HG02840 (cell line): Measurements from ENCODE around the gene ANP32A.

Experiments used
- ATAC-seq: cut with Tn5 transposase; IDR thresholded peaks from one replicate; pipeline ENCODE4 v1.9.1; 2021; ENCODE audit warnings: mild to moderate bottlenecking, moderate library complexity, moderate number of reproducible peaks; ENCODE audit not compliant: unreplicated experiment, low FRiP score

Gene ANP32A

DNA sequence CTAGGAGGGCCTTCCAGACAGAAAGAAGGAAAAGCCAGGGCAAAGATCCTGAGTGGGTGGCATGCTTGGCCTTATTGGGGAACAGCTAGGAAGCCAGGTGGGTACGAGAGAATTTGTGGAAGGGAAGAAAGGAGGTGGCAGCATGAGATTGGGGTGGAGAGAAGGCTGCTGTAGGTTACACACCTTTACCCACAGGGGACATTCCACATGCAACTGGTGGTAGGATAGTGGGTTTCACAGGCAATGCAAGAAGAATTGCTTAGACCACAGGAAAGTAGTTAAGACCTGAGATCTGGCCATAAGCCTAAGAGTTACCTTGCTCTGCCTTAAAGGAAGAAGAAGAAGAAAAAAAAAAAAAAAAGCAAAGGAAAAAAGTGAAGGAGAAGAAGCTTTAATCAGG lies 19.8 kb downstream of the ANP32A start:
- no peak for ATAC-seq

- ATAC-seq: no peak
Observed at GRCh38 chr15:68798346-68799094, 22.2 kb downstream of the ANP32A start.

DNA sequence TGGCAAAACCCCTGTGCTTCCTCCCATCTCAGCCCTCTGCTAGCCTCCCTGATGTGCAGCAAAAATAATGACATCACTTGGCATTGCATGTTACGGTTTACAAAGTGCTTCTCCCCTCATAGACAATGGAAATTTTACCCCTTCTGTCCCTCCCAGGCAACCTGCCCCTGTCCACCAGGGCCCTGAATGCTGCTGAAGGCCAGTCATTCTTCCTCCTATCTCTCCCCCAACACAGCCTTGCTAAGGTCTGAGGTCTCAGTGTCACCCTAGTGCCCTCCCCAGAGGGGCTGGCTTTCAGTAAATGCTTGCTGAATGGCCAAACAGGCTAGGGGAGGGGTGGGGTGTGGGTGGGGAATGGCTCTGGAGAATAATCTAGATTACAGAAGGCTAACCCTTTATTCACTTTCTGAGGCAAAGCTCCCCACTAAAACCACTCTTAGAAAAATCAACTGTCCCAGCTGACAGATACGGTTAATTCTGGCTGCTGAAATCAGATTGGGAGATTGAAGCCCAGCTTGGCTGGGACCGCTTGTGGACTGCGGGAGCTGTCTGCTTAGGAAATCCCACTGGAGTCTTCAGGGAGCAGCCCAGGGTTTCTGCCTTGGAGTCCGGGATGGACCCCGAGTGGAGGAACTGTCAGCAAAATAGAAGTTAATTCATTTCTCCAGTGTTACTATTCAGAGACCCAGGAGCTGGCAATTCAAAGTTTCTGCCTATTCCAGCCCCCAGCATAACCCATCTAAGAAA lies 22.9 kb downstream of the ANP32A start:
- no peak for ATAC-seq

- ATAC-seq: no peak
Observed at GRCh38 chr15:68797191-68797590, 23.5 kb downstream of the ANP32A start.

DNA sequence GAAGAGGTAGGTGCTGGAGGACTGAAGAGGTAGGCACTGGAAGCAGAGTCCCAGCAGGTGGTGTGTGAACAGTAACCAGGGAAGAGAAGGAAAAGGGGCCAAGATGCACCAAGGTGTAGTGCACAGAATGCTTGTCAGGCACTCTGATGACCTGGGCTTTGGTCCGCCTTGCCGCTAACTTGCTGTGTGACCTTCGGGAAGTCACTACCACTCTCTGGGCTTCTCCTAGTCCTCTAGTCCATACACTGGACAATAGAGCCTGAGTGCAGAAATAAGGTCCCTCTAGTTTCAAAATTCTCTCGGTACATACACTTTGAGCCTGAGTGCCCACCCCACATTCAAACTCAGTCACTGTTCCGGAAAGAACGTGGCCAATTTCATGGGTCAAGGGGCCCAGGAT lies 24.1 kb downstream of the ANP32A start:
- no peak for ATAC-seq

- ATAC-seq: no peak
Observed at GRCh38 chr15:68795298-68795848, 25.3 kb downstream of the ANP32A start.

DNA sequence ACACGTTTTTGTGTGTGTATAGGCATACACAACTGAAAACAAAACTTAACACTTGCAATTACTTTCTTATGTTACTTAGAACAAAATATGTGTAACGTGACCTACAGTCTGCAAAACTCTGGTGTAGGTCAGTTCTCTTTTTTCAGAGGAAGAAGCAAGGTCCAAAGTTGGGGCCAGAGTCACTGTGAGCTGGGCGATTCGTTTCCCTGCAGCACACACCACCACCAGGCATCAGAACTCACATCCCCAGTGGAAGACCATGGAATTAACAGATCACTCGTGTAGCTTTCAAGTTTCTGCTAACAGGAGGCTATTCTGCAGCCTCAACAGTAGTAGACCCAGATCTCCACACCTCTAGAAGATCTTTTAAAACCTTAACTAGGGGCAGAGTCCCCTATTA lies 25.8 kb downstream of the ANP32A start:
- no peak for ATAC-seq

GRCh38 chr15:68794307-68794706 lies 26.4 kb downstream of the ANP32A start:
- no peak for ATAC-seq

GRCh38 chr15:68793776-68794175 lies 26.9 kb downstream of the ANP32A start:
- no peak for ATAC-seq

GRCh38 chr15:68792901-68793766 lies 27.6 kb downstream of the ANP32A start:
- ATAC-seq: no peak

DNA sequence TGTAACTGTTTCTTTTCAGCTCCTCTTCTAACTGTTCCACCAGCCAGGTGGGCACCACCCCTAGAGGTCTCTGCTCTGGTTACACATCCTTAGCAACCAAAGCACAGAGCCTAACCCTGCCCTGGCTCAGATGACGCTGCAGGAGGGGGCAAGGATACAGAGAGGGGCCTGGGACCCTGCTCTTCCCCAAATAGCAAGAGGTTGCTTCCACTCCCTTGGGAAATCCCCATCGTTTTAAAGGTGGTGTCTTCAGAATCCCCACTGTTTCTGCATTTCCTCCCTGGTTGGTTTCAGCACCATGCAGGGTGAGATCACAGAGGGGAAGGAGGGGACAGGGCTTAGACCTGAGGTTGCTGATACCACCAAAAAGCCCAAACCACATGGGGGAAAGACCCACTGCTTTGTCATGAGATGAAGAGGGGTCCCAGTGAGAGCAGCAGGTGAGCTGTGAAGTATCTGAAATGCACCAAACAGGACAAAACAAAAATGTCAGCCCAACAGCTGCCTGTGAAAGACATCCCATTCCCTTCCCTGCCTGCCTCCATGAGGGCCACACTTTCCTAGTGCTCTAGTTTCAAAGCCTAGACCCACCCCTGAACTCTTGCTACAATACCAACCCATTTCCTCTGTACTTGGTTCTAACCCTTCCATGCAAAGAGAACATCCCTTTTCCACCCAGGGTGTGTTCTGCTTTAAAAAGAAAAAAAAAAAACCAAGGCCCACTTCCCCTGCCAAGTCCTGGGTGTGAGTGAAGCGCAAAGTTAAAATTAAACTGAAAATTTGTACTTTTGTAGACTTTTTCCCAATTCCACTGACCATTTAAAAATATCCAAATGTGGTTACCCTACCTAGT lies 29.0 kb downstream of the ANP32A start:
- ATAC-seq: peak; percentile 65

GRCh38 chr15:68790910-68791309 lies 29.8 kb downstream of the ANP32A start:
- ATAC-seq: no peak

GRCh38 chr15:68790242-68790575 lies 30.5 kb downstream of the ANP32A start:
- no peak for ATAC-seq

GRCh38 chr15:68789534-68790241 lies 31.0 kb downstream of the ANP32A start:
- no peak for ATAC-seq

DNA sequence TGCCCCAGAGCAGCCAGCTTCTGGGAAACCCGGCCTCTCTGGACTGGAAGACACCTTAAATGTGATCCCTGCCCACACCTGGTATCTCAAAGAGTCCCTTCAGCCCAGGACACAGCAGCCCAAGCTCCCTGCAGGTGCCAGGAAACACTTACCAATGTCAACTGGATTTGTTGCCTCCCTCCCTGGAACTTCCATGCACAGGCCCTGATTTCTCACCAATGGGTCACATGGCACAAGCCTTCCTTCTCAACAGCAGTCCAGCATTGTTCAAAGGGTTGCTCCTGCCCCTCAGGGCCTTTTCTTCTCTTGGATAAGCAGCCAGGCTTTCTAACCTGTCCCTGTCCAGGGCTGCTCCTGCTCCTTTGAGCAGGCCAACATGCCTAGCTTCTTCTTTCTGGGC lies 31.6 kb downstream of the ANP32A start:
- no peak for ATAC-seq

DNA sequence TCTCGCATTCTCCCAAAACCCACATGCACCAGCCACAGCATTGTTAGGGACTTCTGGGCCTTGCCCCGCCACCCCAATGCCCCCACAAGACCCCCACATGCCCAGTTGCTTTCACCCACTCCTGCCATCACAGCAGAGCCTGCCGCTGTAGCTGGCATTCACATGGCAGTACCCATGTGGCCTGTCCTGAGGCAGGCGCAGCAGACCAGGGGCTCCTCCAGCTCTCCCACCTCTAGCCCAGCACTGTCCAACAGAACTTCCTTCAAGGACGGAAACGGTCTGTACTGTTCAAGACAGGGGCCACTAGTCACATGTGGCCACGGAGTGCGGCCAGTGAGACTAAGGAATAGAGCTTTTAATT lies 32.5 kb downstream of the ANP32A start:
- ATAC-seq: no peak

- ATAC-seq: no peak
Observed at GRCh38 chr15:68787609-68788263, 33.0 kb downstream of the ANP32A start.

DNA sequence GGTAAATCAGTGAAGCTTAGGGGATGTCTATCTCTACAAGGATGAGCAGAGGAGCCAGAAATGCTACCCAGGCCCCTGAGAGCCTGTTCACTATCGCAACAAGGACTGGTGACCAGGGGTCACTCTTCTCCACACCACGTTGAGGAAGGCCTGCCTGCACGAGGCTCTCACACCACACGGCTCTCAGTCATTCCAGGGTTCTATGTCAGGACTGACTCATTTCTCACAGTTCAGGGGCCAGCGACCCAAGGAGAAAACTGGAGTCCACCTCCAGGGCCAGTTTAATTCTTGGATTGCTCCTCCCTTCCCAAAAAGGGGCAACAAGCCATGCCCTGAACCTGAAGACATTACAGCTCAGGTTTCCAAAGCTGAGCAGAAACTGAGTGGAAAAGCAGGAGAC lies 33.9 kb downstream of the ANP32A start:
- no peak for ATAC-seq

DNA sequence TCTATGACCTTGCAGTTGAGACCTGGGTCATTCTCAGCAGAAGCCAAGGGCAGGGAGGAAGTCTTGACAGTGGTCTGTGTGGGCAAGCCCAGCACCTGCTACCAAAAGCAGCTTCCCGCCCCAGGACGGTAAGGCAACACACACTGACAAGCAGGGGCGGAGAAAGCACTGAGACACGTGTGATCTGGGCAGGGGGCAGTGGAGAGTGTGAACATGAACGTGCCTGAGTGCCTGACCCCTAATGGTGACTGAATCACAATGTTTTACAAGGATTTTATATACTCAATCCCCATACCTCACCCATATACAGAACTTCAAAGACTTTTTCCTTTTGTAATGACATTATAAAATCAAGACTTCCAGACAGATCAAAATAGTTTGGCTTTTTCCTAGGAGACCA lies 35.2 kb downstream of the ANP32A start:
- ATAC-seq: no peak
